Activated naive CD4-positive, alpha-beta T cell treated with anti-CD3 and anti-CD28 coated beads, Interleukin-2, amount 10 ng/mL, durations not matched to agents 7 days and 5 days (primary cell): ENCODE results near the gene RNU1-2.
A peak's percentile ranks its signal among the peaks of the same experiment; 100 is the strongest.
"Not testable (repeated sequence)": the region's sequence is repeated elsewhere in the genome, so short reads cannot be mapped to it uniquely, and the experiment has no call there.

Source experiments
- CTCF ChIA-PET: fragments of 350-600 bp; sonication (Branson Sonifier 250); formaldehyde crosslinking; loops from one replicate; lab custom pipeline; 2021; ENCODE audit warnings: antibody characterized with exemption; lab: Charles Lee
- DNase-seq: peaks from one replicate; pipeline ENCODE4 v3.0.0-alpha.2; 2020
- H3K27ac Mint-ChIP-seq: one replicate; pipeline ENCODE4 v1.8.0; 2021; ENCODE audit warnings: mild to moderate bottlenecking, moderate library complexity, mixed read lengths
- H3K27me3 Mint-ChIP-seq: one replicate; pipeline ENCODE4 v1.8.0; 2021; ENCODE audit warnings: mild to moderate bottlenecking, mixed read lengths
- H3K36me3 Mint-ChIP-seq: one replicate; pipeline ENCODE4 v1.8.0; 2021; ENCODE audit warnings: mixed read lengths
- H3K4me1 Mint-ChIP-seq: one replicate; pipeline ENCODE4 v1.8.0; 2021; ENCODE audit warnings: mixed read lengths
- H3K4me3 Mint-ChIP-seq: one replicate; pipeline ENCODE4 v1.8.0; 2021; ENCODE audit warnings: mild to moderate bottlenecking, moderate library complexity, mixed read lengths
- H3K9me3 Mint-ChIP-seq: one replicate; pipeline ENCODE4 v1.8.0; 2021; ENCODE audit warnings: mixed read lengths

RNU1-2 gene

GRCh38 chr1:16924216-16924918, 28.6 kb downstream of the RNU1-2 start:
- Mint-ChIP-seq H3K4me1 (peaks cover 25% of the 10 kb centered on the region), H3K27ac (no peak overlapping the region), H3K9me3 (no peaks in the 10 kb centered on the region), H3K4me3 (no peak overlapping the region), H3K27me3 (peaks cover 44% of the 10 kb centered on the region), H3K36me3 (no peaks in the 10 kb centered on the region)
- DNase-seq: no peak
- CTCF ChIA-PET: interaction anchor here (1.2 to 1.5 kb wide), 2 partner anchors 9 to 37 kb away, joined by 3 to 4 read pairs; no protein-coding TSS in a partner anchor

- CTCF ChIA-PET: no interaction called here
- Mint-ChIP-seq H3K36me3 (no peaks in the 10 kb centered on the region), H3K4me3 (no peak overlapping the region), H3K4me1 (peaks cover 25% of the 10 kb centered on the region), H3K27ac (no peak overlapping the region), H3K9me3 (no peaks in the 10 kb centered on the region), H3K27me3 (peaks cover 43% of the 10 kb centered on the region)
- no peak for DNase-seq
Observed at GRCh38 chr1:16924919-16925477, 29.2 kb downstream of the RNU1-2 start.

- Mint-ChIP-seq H3K36me3 (no peaks in the 10 kb centered on the region), H3K4me3 (no peak overlapping the region), H3K27me3 (peaks cover 36% of the 10 kb centered on the region), H3K9me3 (no peaks in the 10 kb centered on the region), H3K27ac (no peak overlapping the region), H3K4me1 (peaks cover 25% of the 10 kb centered on the region)
- CTCF ChIA-PET: no interaction called here
- no peak for DNase-seq
Observed at GRCh38 chr1:16925635-16926490, 30.1 kb downstream of the RNU1-2 start.

- H3K27ac Mint-ChIP-seq: no peak overlapping the region
- H3K36me3 Mint-ChIP-seq: no peaks in the 10 kb centered on the region
- H3K4me3 Mint-ChIP-seq: no peak overlapping the region
- CTCF ChIA-PET: no interaction called here
- peaks cover 29% of the 10 kb centered on the region for H3K27me3 Mint-ChIP-seq
- no peaks in the 10 kb centered on the region for H3K9me3 Mint-ChIP-seq
- DNase-seq: no peak
- peaks cover 18% of the 10 kb centered on the region for H3K4me1 Mint-ChIP-seq
Observed at GRCh38 chr1:16926491-16927073, 30.8 kb downstream of the RNU1-2 start.

GRCh38 chr1:16927256-16927655, 31.5 kb downstream of the RNU1-2 start:
- Mint-ChIP-seq H3K4me1 (peaks cover 12% of the 10 kb centered on the region), H3K27me3 (peaks cover 24% of the 10 kb centered on the region), H3K9me3 (no peaks in the 10 kb centered on the region), H3K36me3 (no peaks in the 10 kb centered on the region), H3K4me3 (no peak overlapping the region), H3K27ac (no peak overlapping the region)
- no peak for DNase-seq
- CTCF ChIA-PET: no interaction called here

- DNase-seq: no peak
- H3K4me1 Mint-ChIP-seq: peaks cover 6% of the 10 kb centered on the region
- peaks cover 17% of the 10 kb centered on the region for H3K27me3 Mint-ChIP-seq
- H3K9me3 Mint-ChIP-seq: no peaks in the 10 kb centered on the region
- H3K36me3 Mint-ChIP-seq: no peaks in the 10 kb centered on the region
- no peak overlapping the region for H3K4me3 Mint-ChIP-seq
- H3K27ac Mint-ChIP-seq: peak overlapping the region; percentile 64
- CTCF ChIA-PET: interaction anchor here (0.6 kb wide), 1 partner anchor 122 kb away, joined by 3 read pairs; no protein-coding TSS in a partner anchor
Observed at GRCh38 chr1:16927711-16928485, 32.1 kb downstream of the RNU1-2 start.

- H3K27ac Mint-ChIP-seq, H3K27me3 Mint-ChIP-seq, H3K4me1 Mint-ChIP-seq, DNase-seq, H3K36me3 Mint-ChIP-seq, H3K4me3 Mint-ChIP-seq, CTCF ChIA-PET, H3K9me3 Mint-ChIP-seq: not testable (repeated sequence)
Observed at GRCh38 chr1:16929146-16930041, 33.6 kb downstream of the RNU1-2 start.

- H3K36me3 Mint-ChIP-seq, H3K9me3 Mint-ChIP-seq, H3K4me3 Mint-ChIP-seq, DNase-seq, H3K4me1 Mint-ChIP-seq, H3K27me3 Mint-ChIP-seq, H3K27ac Mint-ChIP-seq: not testable (repeated sequence)
- CTCF ChIA-PET: interaction anchor here (0.9 to 1.1 kb wide), 2 partner anchors 9 to 16 kb away, joined by 3 to 4 read pairs; no protein-coding TSS in a partner anchor
Observed at GRCh38 chr1:16931206-16931934, 35.6 kb downstream of the RNU1-2 start.

- not testable (repeated sequence) for DNase-seq, H3K27me3 Mint-ChIP-seq, H3K36me3 Mint-ChIP-seq, H3K4me1 Mint-ChIP-seq, H3K27ac Mint-ChIP-seq, H3K4me3 Mint-ChIP-seq, H3K9me3 Mint-ChIP-seq
- CTCF ChIA-PET: interaction anchor here (1.0 kb wide), 1 partner anchor 26 kb away, joined by 3 read pairs; no protein-coding TSS in a partner anchor
Observed at GRCh38 chr1:16933945-16934344, 38.2 kb downstream of the RNU1-2 start.

- H3K27me3 Mint-ChIP-seq, H3K9me3 Mint-ChIP-seq, H3K4me1 Mint-ChIP-seq, CTCF ChIA-PET, DNase-seq, H3K36me3 Mint-ChIP-seq, H3K4me3 Mint-ChIP-seq, H3K27ac Mint-ChIP-seq: not testable (repeated sequence)
Observed at GRCh38 chr1:16936580-16936979, 40.8 kb downstream of the RNU1-2 start.

- Mint-ChIP-seq H3K27ac (no peak overlapping the region), H3K4me3 (no peak overlapping the region), H3K36me3 (no peaks in the 10 kb centered on the region), H3K4me1 (no peaks in the 10 kb centered on the region), H3K9me3 (no peaks in the 10 kb centered on the region), H3K27me3 (no peaks in the 10 kb centered on the region)
- CTCF ChIA-PET: no interaction called here
- no peak for DNase-seq
Observed at GRCh38 chr1:16938351-16939321, 42.9 kb downstream of the RNU1-2 start.
